ENCODE data around the gene TRABD2A.

TRABD2A gene

GRCh38 chr2:84889332-84889731, 8.4 kb upstream of the TRABD2A start:
- Histone ChIP-seq H3K9me3 (ENCODE audit: control insufficient read depth, insufficient read depth, low read length) (no peaks in the 10 kb centered on the region), H3K36me3 (ENCODE audit: control insufficient read depth, insufficient read depth, low read length) (no peaks in the 10 kb centered on the region), H3K27me3 (ENCODE audit: control insufficient read depth, insufficient read depth, low read length) (peaks cover 1% of the 10 kb centered on the region; the same call in 1 of the 2 replicates), H3K4me3 (ENCODE audit: low read length) (no peak overlapping the region), H3K4me1 (ENCODE audit: control insufficient read depth, insufficient read depth, low read length) (no peaks in the 10 kb centered on the region; the same call in 1 of the 2 replicates), H3K27ac (ENCODE audit: low read length) (no peak overlapping the region)
- WGBS (ENCODE audit: insufficient coverage, insufficient read length), result no CpG with 5 or more reads among the region's 2 CpGs
- no peak for DNase-seq (ENCODE audit: low read depth, low spot score)

GRCh38 chr2:84888401-84889276, 7.8 kb upstream of the TRABD2A start:
- no CpG with 5 or more reads among the region's 6 CpGs for WGBS (ENCODE audit: insufficient coverage, insufficient read length)
- no peak for DNase-seq (ENCODE audit: low read depth, low spot score)
- Histone ChIP-seq H3K4me3 (ENCODE audit: low read length) (no peak overlapping the region), H3K36me3 (ENCODE audit: control insufficient read depth, insufficient read depth, low read length) (no peaks in the 10 kb centered on the region), H3K27ac (ENCODE audit: low read length) (no peak overlapping the region), H3K9me3 (ENCODE audit: control insufficient read depth, insufficient read depth, low read length) (no peaks in the 10 kb centered on the region), H3K4me1 (ENCODE audit: control insufficient read depth, insufficient read depth, low read length) (no peaks in the 10 kb centered on the region; the same call in 1 of the 2 replicates), H3K27me3 (ENCODE audit: control insufficient read depth, insufficient read depth, low read length) (peaks cover 1% of the 10 kb centered on the region; the same call in 1 of the 2 replicates)

- no CpG with 5 or more reads among the region's 6 CpGs for WGBS (ENCODE audit: insufficient coverage, insufficient read length)
- Histone ChIP-seq H3K4me1 (ENCODE audit: control insufficient read depth, insufficient read depth, low read length) (no peaks in the 10 kb centered on the region; the same call in 1 of the 2 replicates), H3K36me3 (ENCODE audit: control insufficient read depth, insufficient read depth, low read length) (no peaks in the 10 kb centered on the region)
Measured at GRCh38 chr2:84886791-84887190, 5.9 kb upstream of the TRABD2A start.

GRCh38 chr2:84885111-84885510, 4.2 kb upstream of the TRABD2A start:
- H3K27me3 ChIP-seq (ENCODE audit: control insufficient read depth, insufficient read depth, low read length), result peaks cover 14% of the 10 kb centered on the region
- no CpG with 5 or more reads among the region's 2 CpGs for WGBS (ENCODE audit: insufficient coverage, insufficient read length)

More at GRCh38 chr2:84886791-84887190, 5.9 kb upstream of the TRABD2A start:
- no peak for DNase-seq (ENCODE audit: low read depth, low spot score)
- H3K9me3 ChIP-seq (ENCODE audit: control insufficient read depth, insufficient read depth, low read length), result no peaks in the 10 kb centered on the region
- H3K27me3 ChIP-seq (ENCODE audit: control insufficient read depth, insufficient read depth, low read length), result peaks cover 1% of the 10 kb centered on the region; the same call in 1 of the 2 replicates
- no peak overlapping the region for H3K27ac ChIP-seq (ENCODE audit: low read length)
- H3K4me3 ChIP-seq (ENCODE audit: low read length), result no peak overlapping the region

GRCh38 chr2:84884449-84884848, 3.6 kb upstream of the TRABD2A start:
- H3K4me1 ChIP-seq (ENCODE audit: control insufficient read depth, insufficient read depth, low read length), result no peaks in the 10 kb centered on the region; the same call in 1 of the 2 replicates
- H3K36me3 ChIP-seq (ENCODE audit: control insufficient read depth, insufficient read depth, low read length), result no peaks in the 10 kb centered on the region
- H3K27ac ChIP-seq (ENCODE audit: low read length), result no peak overlapping the region

More at GRCh38 chr2:84885111-84885510, 4.2 kb upstream of the TRABD2A start:
- DNase-seq (ENCODE audit: low read depth, low spot score), result no peak
- Histone ChIP-seq H3K4me1 (ENCODE audit: control insufficient read depth, insufficient read depth, low read length) (no peaks in the 10 kb centered on the region; the same call in 1 of the 2 replicates), H3K36me3 (ENCODE audit: control insufficient read depth, insufficient read depth, low read length) (no peaks in the 10 kb centered on the region), H3K9me3 (ENCODE audit: control insufficient read depth, insufficient read depth, low read length) (no peaks in the 10 kb centered on the region), H3K4me3 (ENCODE audit: low read length) (no peak overlapping the region), H3K27ac (ENCODE audit: low read length) (no peak overlapping the region)

GRCh38 chr2:84882775-84883550, 2.1 kb upstream of the TRABD2A start:
- Histone ChIP-seq H3K27me3 (ENCODE audit: control insufficient read depth, insufficient read depth, low read length) (peaks cover 33% of the 10 kb centered on the region), H3K4me1 (ENCODE audit: control insufficient read depth, insufficient read depth, low read length) (no peaks in the 10 kb centered on the region), H3K4me3 (ENCODE audit: low read length) (no peak overlapping the region), H3K36me3 (ENCODE audit: control insufficient read depth, insufficient read depth, low read length) (no peaks in the 10 kb centered on the region), H3K27ac (ENCODE audit: low read length) (no peak overlapping the region), H3K9me3 (ENCODE audit: control insufficient read depth, insufficient read depth, low read length) (no peaks in the 10 kb centered on the region)
- no CpG with 5 or more reads among the region's 4 CpGs for WGBS (ENCODE audit: insufficient coverage, insufficient read length)
- DNase-seq (ENCODE audit: low read depth, low spot score), result no peak

More at GRCh38 chr2:84884449-84884848, 3.6 kb upstream of the TRABD2A start:
- DNase-seq (ENCODE audit: low read depth, low spot score), result no peak
- Histone ChIP-seq H3K9me3 (ENCODE audit: control insufficient read depth, insufficient read depth, low read length) (no peaks in the 10 kb centered on the region), H3K4me3 (ENCODE audit: low read length) (no peak overlapping the region), H3K27me3 (ENCODE audit: control insufficient read depth, insufficient read depth, low read length) (peaks cover 20% of the 10 kb centered on the region)

GRCh38 chr2:84882414-84882738, 1.5 kb upstream of the TRABD2A start:
- Histone ChIP-seq H3K4me1 (ENCODE audit: control insufficient read depth, insufficient read depth, low read length) (no peaks in the 10 kb centered on the region), H3K36me3 (ENCODE audit: control insufficient read depth, insufficient read depth, low read length) (no peaks in the 10 kb centered on the region), H3K9me3 (ENCODE audit: control insufficient read depth, insufficient read depth, low read length) (no peaks in the 10 kb centered on the region), H3K27me3 (ENCODE audit: control insufficient read depth, insufficient read depth, low read length) (peaks cover 37% of the 10 kb centered on the region), H3K27ac (ENCODE audit: low read length) (no peak overlapping the region), H3K4me3 (ENCODE audit: low read length) (no peak overlapping the region)
- WGBS (ENCODE audit: insufficient coverage, insufficient read length), result no CpG with 5 or more reads among the region's 3 CpGs
- DNase-seq (ENCODE audit: low read depth, low spot score), result no peak

GRCh38 chr2:84881581-84882413, 913 bp upstream of the TRABD2A start:
- Histone ChIP-seq H3K36me3 (ENCODE audit: control insufficient read depth, insufficient read depth, low read length) (no peaks in the 10 kb centered on the region), H3K27ac (ENCODE audit: low read length) (no peak overlapping the region), H3K27me3 (ENCODE audit: control insufficient read depth, insufficient read depth, low read length) (peaks cover 37% of the 10 kb centered on the region), H3K9me3 (ENCODE audit: control insufficient read depth, insufficient read depth, low read length) (no peaks in the 10 kb centered on the region), H3K4me3 (ENCODE audit: low read length) (peak overlapping the region; percentile 6; the same call in 1 of the 2 replicates), H3K4me1 (ENCODE audit: control insufficient read depth, insufficient read depth, low read length) (no peaks in the 10 kb centered on the region)
- no peak for DNase-seq (ENCODE audit: low read depth, low spot score)
- WGBS (ENCODE audit: insufficient coverage, insufficient read length), result no CpG with 5 or more reads among the region's 29 CpGs

GRCh38 chr2:84880395-84880644, 564 bp downstream of the TRABD2A start:
- DNase-seq (ENCODE audit: low read depth, low spot score), result no peak
- Histone ChIP-seq H3K27me3 (ENCODE audit: control insufficient read depth, insufficient read depth, low read length) (peaks cover 37% of the 10 kb centered on the region), H3K27ac (ENCODE audit: low read length) (no peak overlapping the region), H3K9me3 (ENCODE audit: control insufficient read depth, insufficient read depth, low read length) (no peaks in the 10 kb centered on the region), H3K4me3 (ENCODE audit: low read length) (peak overlapping the region; percentile 63), H3K36me3 (ENCODE audit: control insufficient read depth, insufficient read depth, low read length) (no peaks in the 10 kb centered on the region), H3K4me1 (ENCODE audit: control insufficient read depth, insufficient read depth, low read length) (no peaks in the 10 kb centered on the region)
- WGBS (ENCODE audit: insufficient coverage, insufficient read length), result no CpG with 5 or more reads among the region's 8 CpGs

Measured in iPS DF 6.9 (cell line).